Measurements from ENCODE around the gene HYAL3. TPM values are rescaled to one million over a fixed set of nuclear protein-coding genes. Genes with fewer than 3 reads are reported as not detected.

Gene HYAL3
- total and polyA plus RNA-seq, 2 of the 8 experiments (the other 6 are each of a cell fraction or from before 2014, with no cell fraction given): 3.2 to 12.2 TPM

GRCh38 chr3:50264383-50264963 lies 34.7 kb downstream of the HYAL3 start:
- H3K23me2 ChIP-seq (ENCODE audit: low read depth, low read length): peaks cover 4% of the 10 kb centered on the region; the same call in 1 of the 2 replicates
- CTCF ChIA-PET (ENCODE audit: partially characterized antibody): interaction anchor here (0.6 to 53.5 kb wide), 17 partner anchors 8 to 463 kb away, joined by 3 to 2149 read pairs (median 5); partner anchors contain the start of genes GNAI2, GNAT1, HYAL2 and LSMEM2
- no peak overlapping the region for H2AFZ ChIP-seq (ENCODE audit: low read length)
- DNase-seq (ENCODE audit: low read depth in 1 of 2, low spot score in 2 of 2) (peak; percentile 85 to 94), FAIRE-seq (no peak)
- peaks cover 0 to 1% of the 10 kb centered on the region in 2 experiments for H4K20me1 ChIP-seq (replicated peaks in 1 of 2; ENCODE audit: control insufficient read depth in 1 of 2, insufficient read depth in 2 of 2, low read length in 2 of 2)
- H4K8ac ChIP-seq (ENCODE audit: extremely low read depth, insufficient read depth, low read length): peak overlapping the region; percentile 88
- peak overlapping the region; percentile 99 for H2BK12ac ChIP-seq (ENCODE audit: low read depth, low read length)
- H3K4me3 ChIP-seq (ENCODE audit: extremely low read depth in 1 of 4, insufficient read depth in 2 of 4, low read depth in 3 of 4, low read length in 4 of 4): peak overlapping the region in 2 of 4 experiments; percentile 1 to 19; a peak in 1 of 8 replicates
- H3K23ac ChIP-seq (ENCODE audit: insufficient read length): no peak overlapping the region
- H3K4me2 ChIP-seq (ENCODE audit: insufficient read depth in 1 of 2, low read depth in 2 of 2, low read length in 2 of 2): peak overlapping the region; percentile 46 to 58
- peaks cover 0 to 59% (median 46%) of the 10 kb centered on the region in 4 experiments; a peak in 6 of 7 replicates for H3K4me1 ChIP-seq (replicated peaks in 1 of 4; ENCODE audit: control insufficient read depth in 3 of 4, insufficient read depth in 4 of 4, low read length in 3 of 4)
- no peak overlapping the region; the same call in 1 of the 2 replicates for H2AK5ac ChIP-seq (ENCODE audit: low read depth, low read length)
- H3K56ac ChIP-seq (replicated peaks; ENCODE audit: insufficient read length, low read depth, low read length): peak overlapping the region; percentile 42
- POLR2A ChIA-PET (ENCODE audit: partially characterized antibody): interaction anchor here (0.6 to 3.5 kb wide), 29 partner anchors 8 to 585 kb away, joined by 3 to 19 read pairs (median 5); partner anchors contain the start of genes GNAI2, HYAL2, HYAL3 and LSMEM2
- peak overlapping the region; percentile 80 for H3K18ac ChIP-seq (ENCODE audit: extremely low read depth, low read length)
- H3K9me3 ChIP-seq (ENCODE audit: insufficient read depth in 2 of 2, low read depth in 1 of 2, low read length in 1 of 2): no peaks in the 10 kb centered on the region
- peak overlapping the region; percentile 86 for H2BK5ac ChIP-seq (ENCODE audit: low read depth, low read length)
- peak overlapping the region; percentile 36 for H2BK120ac ChIP-seq (replicated peaks; ENCODE audit: low read depth, low read length)
- no peak overlapping the region for H3K4ac ChIP-seq (replicated peaks; ENCODE audit: insufficient read length, low read depth, low read length)
- no peaks in the 10 kb centered on the region; a peak in 2 of 7 replicates for H3K27me3 ChIP-seq (replicated peaks in 1 of 4; ENCODE audit: control insufficient read depth in 3 of 4, extremely low read depth in 1 of 4, insufficient read depth in 3 of 4, low read length in 3 of 4)
- no peaks in the 10 kb centered on the region for H3K36me3 ChIP-seq (ENCODE audit: control insufficient read depth in 2 of 4, insufficient read depth in 4 of 4, low read length in 3 of 4)
- H3K9ac ChIP-seq (replicated peaks in 1 of 4; ENCODE audit: extremely low read depth in 1 of 4, low read depth in 3 of 4, low read length in 3 of 4): no peak overlapping the region; a peak in 1 of 7 replicates
- peak overlapping the region; percentile 75 for H4K91ac ChIP-seq (replicated peaks; ENCODE audit: insufficient read length, low read length)
- peak overlapping the region; percentile 97; the same call in 1 of the 2 replicates for H2BK20ac ChIP-seq (ENCODE audit: low read length)
- H3K79me2 ChIP-seq (ENCODE audit: control insufficient read depth in 1 of 2, insufficient read depth in 2 of 2, low read length in 2 of 2): no peaks in the 10 kb centered on the region
- H2BK15ac ChIP-seq (ENCODE audit: low read length): no peak overlapping the region
- no peak overlapping the region for H3K14ac ChIP-seq (ENCODE audit: insufficient read length)
- no peaks in the 10 kb centered on the region for H3K79me1 ChIP-seq (ENCODE audit: low read depth, low read length)
- peak overlapping the region; percentile 69 for H4K5ac ChIP-seq (ENCODE audit: insufficient read length, low read depth, low read length)
- H3K27ac ChIP-seq (ENCODE audit: low read depth, low read length): peak overlapping the region; percentile 69; the same call in 1 of the 2 replicates
- 6% methylated on average over 5 of the region's 7 CpGs; no CpG with 5 or more reads in 1 of the 2 experiments for WGBS, 2 experiments (ENCODE audit: extremely low coverage in 1 of 2, insufficient coverage in 1 of 2, insufficient read length in 1 of 2, insufficient replicate concordance in 2 of 2, low coverage in 1 of 2, low lambda C conversion rate in 2 of 2, missing lambda C conversion rate in 1 of 2)
- TF ChIP-seq CEBPB (IDR thresholded peaks at IDR 0.05; ENCODE audit: low read depth, low read length) (no peak), SP2 (IDR thresholded peaks at IDR 0.05; ENCODE audit: low read length) (no peak), JUN (IDR thresholded peaks at IDR 0.05; ENCODE audit: low read depth, low read length) (peak; percentile 98), CBX5 (IDR thresholded peaks at IDR 0.05; ENCODE audit: low read depth, low read length) (no peak), JUND (IDR thresholded peaks at IDR 0.05; ENCODE audit: low read length) (peak; percentile 76), BCL11A (IDR thresholded peaks at IDR 0.05; ENCODE audit: low read depth in 2 of 2, low read length in 2 of 2) (no peak), TEAD4 (IDR thresholded peaks at IDR 0.05; ENCODE audit: low read depth, low read length) (peak; percentile 91), HDAC2 (IDR thresholded peaks at IDR 0.05; ENCODE audit: borderline replicate concordance in 1 of 2, low read depth in 2 of 2, low read length in 2 of 2) (peak in 1 of 2 experiments; percentile 77; a peak in 1 of 4 replicates), CREB1 (IDR thresholded peaks at IDR 0.05) (peak; percentile 80), KDM5A (IDR thresholded peaks at IDR 0.05; ENCODE audit: low read length) (no peak), POLR2AphosphoS5 (IDR thresholded peaks at IDR 0.05; ENCODE audit: low read depth, low read length) (peak; percentile 11; the same call in 1 of the 2 replicates)

Measured in H1 (cell line).